ENCODE measurements around the gene TPI1. TPM values are rescaled to one million over a fixed set of nuclear protein-coding genes. Genes with fewer than 3 reads are reported as not detected.

The TPI1 gene
- total and polyA plus RNA-seq, 2 of the 8 experiments (the other 6 are each of a cell fraction or from before 2014, with no cell fraction given): 910 to 3,018 TPM

- Histone ChIP-seq H2AFZ (ENCODE audit: low read length) (no peak overlapping the region), H2BK12ac (ENCODE audit: low read depth, low read length) (no peak overlapping the region), H3K23me2 (ENCODE audit: low read depth, low read length) (peaks cover 11% of the 10 kb centered on the region; the same call in 1 of the 2 replicates), H3K4me2 (ENCODE audit: insufficient read depth in 1 of 2, low read depth in 2 of 2, low read length in 2 of 2) (no peak overlapping the region; a peak in 1 of 4 replicates), H2BK20ac (ENCODE audit: low read length) (no peak overlapping the region), H3K23ac (ENCODE audit: insufficient read length) (no peak overlapping the region), H4K91ac (replicated peaks; ENCODE audit: insufficient read length, low read length) (no peak overlapping the region), H3K36me3 (ENCODE audit: control insufficient read depth in 2 of 4, insufficient read depth in 4 of 4, low read length in 3 of 4) (peaks cover 26 to 64% (median 43%) of the 10 kb centered on the region in 4 experiments), H3K79me2 (ENCODE audit: control insufficient read depth in 1 of 2, insufficient read depth in 2 of 2, low read length in 2 of 2) (peaks cover 0 to 9% of the 10 kb centered on the region in 2 experiments; a peak in 1 of 4 replicates), H4K8ac (ENCODE audit: extremely low read depth, insufficient read depth, low read length) (no peak overlapping the region), H3K14ac (ENCODE audit: insufficient read length) (no peak overlapping the region), H3K4me3 (ENCODE audit: extremely low read depth in 1 of 4, insufficient read depth in 2 of 4, low read depth in 3 of 4, low read length in 4 of 4) (no peak overlapping the region), H3K9me3 (ENCODE audit: insufficient read depth in 2 of 2, low read depth in 1 of 2, low read length in 1 of 2) (no peaks in the 10 kb centered on the region), H3K18ac (ENCODE audit: extremely low read depth, low read length) (no peak overlapping the region), H3K56ac (replicated peaks; ENCODE audit: insufficient read length, low read depth, low read length) (no peak overlapping the region), H3K9ac (replicated peaks in 1 of 4; ENCODE audit: extremely low read depth in 1 of 4, low read depth in 3 of 4, low read length in 3 of 4) (no peak overlapping the region), H2AK5ac (ENCODE audit: low read depth, low read length) (no peak overlapping the region), H2BK5ac (ENCODE audit: low read depth, low read length) (no peak overlapping the region), H2BK15ac (ENCODE audit: low read length) (no peak overlapping the region), H3K4me1 (replicated peaks in 1 of 4; ENCODE audit: control insufficient read depth in 3 of 4, insufficient read depth in 4 of 4, low read length in 3 of 4) (peaks cover 0 to 18% (median 9%) of the 10 kb centered on the region in 4 experiments; a peak in 6 of 7 replicates), H4K5ac (ENCODE audit: insufficient read length, low read depth, low read length) (no peak overlapping the region), H3K4ac (replicated peaks; ENCODE audit: insufficient read length, low read depth, low read length) (no peak overlapping the region), H4K20me1 (replicated peaks in 1 of 2; ENCODE audit: control insufficient read depth in 1 of 2, insufficient read depth in 2 of 2, low read length in 2 of 2) (peaks cover 0 to 4% of the 10 kb centered on the region in 2 experiments), H2BK120ac (replicated peaks; ENCODE audit: low read depth, low read length) (no peak overlapping the region), H3K27ac (ENCODE audit: low read depth, low read length) (no peak overlapping the region), H3K27me3 (replicated peaks in 1 of 4; ENCODE audit: control insufficient read depth in 3 of 4, extremely low read depth in 1 of 4, insufficient read depth in 3 of 4, low read length in 3 of 4) (no peaks in the 10 kb centered on the region), H3K79me1 (ENCODE audit: low read depth, low read length) (peaks cover 4% of the 10 kb centered on the region)
- TF ChIP-seq EZH2 (IDR thresholded peaks at IDR 0.05; ENCODE audit: low read depth, low read length, severe bottlenecking) (no peak), NRF1 (IDR thresholded peaks at IDR 0.05; ENCODE audit: low read depth, low read length) (no peak), TAF7 (optimal IDR thresholded peaks at IDR 0.05; ENCODE audit: borderline replicate concordance, low read depth, low read length) (no peak), SP1 (IDR thresholded peaks at IDR 0.05; ENCODE audit: low read depth, low read length) (no peak)
- DNase-seq (ENCODE audit: low read depth in 1 of 2, low spot score in 2 of 2): no peak
- FAIRE-seq: no peak
- POLR2A ChIA-PET (ENCODE audit: partially characterized antibody): interaction anchor here (1.0 to 39.6 kb wide), 8 partner anchors 7 to 63 kb away, joined by 3 to 1027 read pairs (median 13); partner anchors contain the start of genes ATN1, C12orf57, LRRC23 and PTPN6
- WGBS, 2 experiments (ENCODE audit: extremely low coverage in 1 of 2, insufficient coverage in 1 of 2, insufficient read length in 1 of 2, insufficient replicate concordance in 2 of 2, low coverage in 1 of 2, low lambda C conversion rate in 2 of 2, missing lambda C conversion rate in 1 of 2): 90 to 100% methylated on average over 2 to 11 of the region's 14 CpGs
- CTCF ChIA-PET (ENCODE audit: partially characterized antibody): interaction anchor here (0.8 to 9.3 kb wide), 8 partner anchors 8 to 52 kb away, joined by 3 to 74 read pairs (median 5); partner anchors contain the start of gene LRRC23
These were observed 50.3 kb downstream of the TPI1 start for GRCh38 chr12:6917491-6918231.

Data from H1 (cell line).